ENCODE results near the gene ZBED6. TPM values are rescaled to one million over a fixed set of nuclear protein-coding genes. Genes with fewer than 3 reads are reported as not detected.
"Not testable (repeated sequence)": the region's sequence is repeated elsewhere in the genome, so short reads cannot be mapped to it uniquely, and the experiment has no call there.

The ZBED6 gene
- total and polyA plus RNA-seq, 2 donors (not counting 3 experiments of a cell fraction or from before 2014, with no cell fraction given): 6.4 to 38.9 TPM

- dilution Hi-C loops (cut with MboI; ENCODE audit: extremely low pct_ligation_motif_present, low sequenced_read_pairs): no loop called here
These were observed 2.9 kb upstream of the ZBED6 start for GRCh38 chr1:203792486-203792885.

GRCh38 chr1:203793561-203793960, 1.9 kb upstream of the ZBED6 start:
- peaks cover 27% of the 10 kb centered on the region for H3K79me2 ChIP-seq (ENCODE audit: control insufficient read depth, insufficient read depth, low read length)
- not testable (repeated sequence) for H3K4me2 ChIP-seq (ENCODE audit: insufficient read depth, low read length); H3K27ac ChIP-seq (ENCODE audit: insufficient read depth, low read depth, low read length)

More at GRCh38 chr1:203792486-203792885, 2.9 kb upstream of the ZBED6 start:
- no peaks in the 10 kb centered on the region for H3K27me3 ChIP-seq (ENCODE audit: control insufficient read depth in 2 of 2, insufficient read depth in 2 of 2, low read length in 2 of 2)
- DNase-seq (ENCODE audit: low read depth, low spot score) (no peak), FAIRE-seq (no peak)
- H3K4me2 ChIP-seq (ENCODE audit: insufficient read depth, low read length): no peak overlapping the region
- H3K27ac ChIP-seq (ENCODE audit: insufficient read depth, low read depth, low read length): no peak overlapping the region
- H3K4me3 ChIP-seq (replicated peaks in 1 of 3; ENCODE audit: insufficient read depth in 1 of 3, low read depth in 1 of 3, low read length in 3 of 3): no peak overlapping the region
- no peaks in the 10 kb centered on the region for H4K20me1 ChIP-seq (replicated peaks; ENCODE audit: control insufficient read depth, extremely low read depth, insufficient read depth, low read length)
- H3K4me1 ChIP-seq (ENCODE audit: control insufficient read depth, extremely low read depth, insufficient read depth, low read length): peaks cover 16% of the 10 kb centered on the region
- no TSS peak for BruUV-seq (replicated peaks)
- H3K79me2 ChIP-seq (ENCODE audit: control insufficient read depth, insufficient read depth, low read length): peaks cover 16% of the 10 kb centered on the region
- H3K9ac ChIP-seq (replicated peaks; ENCODE audit: extremely low read depth, insufficient read depth, low read length): no peak overlapping the region
- no peaks in the 10 kb centered on the region for H3K9me3 ChIP-seq (replicated peaks; ENCODE audit: control insufficient read depth, insufficient read depth, low read length)
- H3K36me3 ChIP-seq (ENCODE audit: control insufficient read depth in 2 of 2, extremely low read depth in 1 of 2, insufficient read depth in 2 of 2, low read length in 2 of 2): no peaks in the 10 kb centered on the region
- intact Hi-C loops (cut with micrococcal nuclease): no loop called here
- H3K9me1 ChIP-seq (replicated peaks; ENCODE audit: control insufficient read depth, extremely low read depth, insufficient read depth, low read length): no peaks in the 10 kb centered on the region
- ChIA-PET CTCF (interaction anchor here (0.7 to 1.3 kb wide), 2 partner anchors 91 to 240 kb away, joined by 3 to 5 read pairs; no protein-coding TSS in a partner anchor), POLR2A (no interaction called here)
- H2AFZ ChIP-seq (ENCODE audit: low read depth, low read length): no peak overlapping the region
- no peak for TF ChIP-seq POLR2AphosphoS5 (IDR thresholded peaks at IDR 0.05; ENCODE audit: insufficient read depth, low read depth, low read length)
- TF ChIP-seq CTCF (IDR thresholded peaks at IDR 0.05; ENCODE audit: extremely low read depth in 1 of 2, insufficient read depth in 1 of 2, low read depth in 1 of 2, low read length in 2 of 2): no peak
- no peak for TF ChIP-seq GATA2 (IDR thresholded peaks at IDR 0.05; ENCODE audit: insufficient read depth, insufficient read length, low read depth, low read length)
- TF ChIP-seq POLR2A (IDR thresholded peaks at IDR 0.05; ENCODE audit: low read depth, low read length): no peak
- TF ChIP-seq, protein P1, sequence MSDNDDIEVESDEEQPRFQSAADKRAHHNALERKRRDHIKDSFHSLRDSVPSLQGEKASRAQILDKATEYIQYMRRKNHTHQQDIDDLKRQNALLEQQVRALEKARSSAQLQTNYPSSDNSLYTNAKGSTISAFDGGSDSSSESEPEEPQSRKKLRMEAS (IDR thresholded peaks at IDR 0.05; ENCODE audit: insufficient read depth, insufficient read length): no peak
- no peak for TF ChIP-seq EZH2 (IDR thresholded peaks at IDR 0.05; ENCODE audit: borderline replicate concordance, low read depth, low read length, severe bottlenecking)
- no peak for TF ChIP-seq FOS (IDR thresholded peaks at IDR 0.05; ENCODE audit: borderline replicate concordance, insufficient read depth, low read length)
- no peak for TF ChIP-seq MYC (IDR thresholded peaks at IDR 0.05; ENCODE audit: low read depth, low read length)
- no peak for TF ChIP-seq JUN (IDR thresholded peaks at IDR 0.05; ENCODE audit: borderline replicate concordance, insufficient read depth, insufficient read length, low read depth)

More at GRCh38 chr1:203793561-203793960, 1.9 kb upstream of the ZBED6 start:
- H3K9me3 ChIP-seq (replicated peaks; ENCODE audit: control insufficient read depth, insufficient read depth, low read length); dilution Hi-C loops (cut with MboI; ENCODE audit: extremely low pct_ligation_motif_present, low sequenced_read_pairs); CTCF ChIA-PET; POLR2A ChIA-PET; H3K27me3 ChIP-seq (ENCODE audit: control insufficient read depth in 2 of 2, insufficient read depth in 2 of 2, low read length in 2 of 2); intact Hi-C loops (cut with micrococcal nuclease); H3K9me1 ChIP-seq (replicated peaks; ENCODE audit: control insufficient read depth, extremely low read depth, insufficient read depth, low read length); H3K4me3 ChIP-seq (replicated peaks in 1 of 3; ENCODE audit: insufficient read depth in 1 of 3, low read depth in 1 of 3, low read length in 3 of 3); DNase-seq (ENCODE audit: low read depth, low spot score); BruUV-seq (replicated peaks); H3K9ac ChIP-seq (replicated peaks; ENCODE audit: extremely low read depth, insufficient read depth, low read length); H4K20me1 ChIP-seq (replicated peaks; ENCODE audit: control insufficient read depth, extremely low read depth, insufficient read depth, low read length); H3K36me3 ChIP-seq (ENCODE audit: control insufficient read depth in 2 of 2, extremely low read depth in 1 of 2, insufficient read depth in 2 of 2, low read length in 2 of 2); H2AFZ ChIP-seq (ENCODE audit: low read depth, low read length); FAIRE-seq: not testable (repeated sequence)
- H3K4me1 ChIP-seq (ENCODE audit: control insufficient read depth, extremely low read depth, insufficient read depth, low read length): peaks cover 16% of the 10 kb centered on the region
